Astrocyte (in vitro differentiated cells and primary cell): ENCODE data around the gene TTLL9.

Experiments used
- CTCF ChIP-seq: IDR thresholded peaks from 2 replicates; pipeline ENCODE4 v1.5.1; 2011; ENCODE audit warnings: low read depth, mild to moderate bottlenecking, inconsistent platforms, low read length, moderate library complexity; ENCODE audit not compliant: insufficient read depth
- EZH2 ChIP-seq: IDR thresholded peaks from 2 replicates; pipeline ENCODE4 v1.6.1; 2012; ENCODE audit warnings: mild to moderate bottlenecking, low read length, inconsistent platforms; ENCODE audit not compliant: insufficient read depth

GRCh38 chr20:31951203-31951529 lies 80.7 kb downstream of the TTLL9 start:
- no peak for TF ChIP-seq CTCF
- TF ChIP-seq EZH2: no peak
